Measurements from ENCODE around the gene LMAN2L.

GRCh38 chr2:96789245-96789617 lies 49.4 kb upstream of the LMAN2L start:
- no peak for TF ChIP-seq CTCF (conservative IDR thresholded peaks at IDR 0.05; ENCODE audit: low read depth, low read length)
- no peak for TF ChIP-seq EZH2 (IDR thresholded peaks at IDR 0.05; ENCODE audit: borderline replicate concordance, low read depth, low read length, poor library complexity, severe bottlenecking)

Data from A673 (cell line).